SK-N-SH treated with all-trans-retinoic acid at 6 μM for 48 hours (cell line): ENCODE results near the gene CCDC158.

Source experiments
- ATAC-seq: fragments of 200-7000 bp; cut with Tn5 transposase; 3 replicates; pipeline ENCODE4 v1.9.1; 2020; ENCODE audit warnings: mild to moderate bottlenecking, moderate library complexity
- ARNTL ChIP-seq: fragments of 450-650 bp; formaldehyde crosslinking; IDR thresholded peaks from 2 replicates; pipeline ENCODE4 v1.5.0; 2020; ENCODE audit warnings: low read depth, mild to moderate bottlenecking, moderate library complexity, borderline replicate concordance
- BACH2 ChIP-seq: fragments of 250-450 bp; sonication (Bioruptor Pico); IDR thresholded peaks from 2 replicates; pipeline ENCODE4 v1.9.0; 2021; ENCODE audit warnings: mild to moderate bottlenecking, borderline replicate concordance
- CSDC2 ChIP-seq: fragments of 250-450 bp; sonication (Bioruptor Pico); IDR thresholded peaks from 2 replicates; pipeline ENCODE4 v1.5.0; 2020; ENCODE audit warnings: mild to moderate bottlenecking, moderate library complexity
- GLIS3 ChIP-seq: fragments of 250-450 bp; sonication (Bioruptor Pico); IDR thresholded peaks from 2 replicates; pipeline ENCODE4 v1.5.0; 2020; ENCODE audit warnings: mild to moderate bottlenecking, moderate library complexity
- ISL1 ChIP-seq: fragments of 250-450 bp; sonication (Bioruptor Pico); IDR thresholded peaks from 2 replicates; pipeline ENCODE4 v2.1.2; 2022; ENCODE audit warnings: mild to moderate bottlenecking, moderate library complexity
- RARB ChIP-seq: fragments of 250-450 bp; sonication (Bioruptor Pico); IDR thresholded peaks from 2 replicates; pipeline ENCODE4 v1.8.0; 2021; ENCODE audit warnings: mild to moderate bottlenecking, moderate library complexity
- TCF4 ChIP-seq: fragments of 250-450 bp; sonication (Bioruptor Pico); IDR thresholded peaks from 2 replicates; pipeline ENCODE4 v1.8.0; 2021; ENCODE audit warnings: mild to moderate bottlenecking, moderate library complexity, borderline replicate concordance
- TOX ChIP-seq: fragments of 250-450 bp; sonication (Bioruptor Pico); IDR thresholded peaks from 2 replicates; pipeline ENCODE4 v1.8.0; 2021; ENCODE audit warnings: mild to moderate bottlenecking, moderate library complexity, borderline replicate concordance
- TSHZ2 ChIP-seq: fragments of 250-450 bp; sonication (Bioruptor Pico); IDR thresholded peaks from 2 replicates; pipeline ENCODE4 v1.5.0; 2020; ENCODE audit warnings: mild to moderate bottlenecking, moderate library complexity
- ZC3H10 ChIP-seq: fragments of 250-450 bp; sonication (Bioruptor Pico); IDR thresholded peaks from 2 replicates; pipeline ENCODE4 v1.5.1; 2021; ENCODE audit warnings: mild to moderate bottlenecking, moderate library complexity
- ZFP3 ChIP-seq: fragments of 250-450 bp; sonication (Bioruptor Pico); IDR thresholded peaks from 2 replicates; pipeline ENCODE4 v1.5.0; 2020; ENCODE audit warnings: mild to moderate bottlenecking, moderate library complexity
- ZFP30 ChIP-seq: fragments of 450-650 bp; formaldehyde crosslinking; IDR thresholded peaks from 2 replicates; pipeline ENCODE4 v1.5.0; 2022; ENCODE audit warnings: mild to moderate bottlenecking, moderate library complexity
- ZNF565 ChIP-seq: fragments of 450-650 bp; formaldehyde crosslinking; conservative IDR thresholded peaks from 2 replicates; pipeline ENCODE4 v1.5.0; 2020; ENCODE audit warnings: low read depth, mild to moderate bottlenecking, moderate library complexity
- ZNF70 ChIP-seq: fragments of 450-650 bp; formaldehyde crosslinking; IDR thresholded peaks from 2 replicates; pipeline ENCODE4 v1.5.0; 2020; ENCODE audit warnings: mild to moderate bottlenecking, moderate library complexity
- TF ChIP-seq, protein P1 (sequence below): fragments of 250-450 bp; sonication (Bioruptor Pico); IDR thresholded peaks from 2 replicates; pipeline ENCODE4 v1.5.1; 2021; ENCODE audit warnings: mild to moderate bottlenecking, moderate library complexity
- TF ChIP-seq, protein P2 (sequence below): fragments of 250-450 bp; sonication (Bioruptor Pico); IDR thresholded peaks from 2 replicates; pipeline ENCODE4 v1.8.0; 2020; ENCODE audit warnings: mild to moderate bottlenecking, moderate library complexity, borderline replicate concordance
- TF ChIP-seq, protein P3 (sequence below): fragments of 250-450 bp; sonication (Bioruptor Pico); IDR thresholded peaks from 2 replicates; pipeline ENCODE4 v1.8.0; 2021; ENCODE audit warnings: low read depth, mild to moderate bottlenecking, moderate library complexity, borderline replicate concordance
- TF ChIP-seq, protein P4 (sequence below): fragments of 250-450 bp; sonication (Bioruptor Pico); IDR thresholded peaks from 2 replicates; pipeline ENCODE4 v1.5.1; 2020; ENCODE audit warnings: low read depth, mild to moderate bottlenecking, moderate library complexity

Gene CCDC158

GRCh38 chr4:76439491-76439890 is 18.6 kb upstream of the CCDC158 start:
- no peak for ATAC-seq
- TF ChIP-seq ZNF70 (CRISPR knock-in tag) = no peak
- no peak for TF ChIP-seq RARB (CRISPR knock-in tag)
- TF ChIP-seq ZFP3 = no peak
- no peak for TF ChIP-seq ZC3H10 (CRISPR knock-in tag)
- TF ChIP-seq, protein P1, sequence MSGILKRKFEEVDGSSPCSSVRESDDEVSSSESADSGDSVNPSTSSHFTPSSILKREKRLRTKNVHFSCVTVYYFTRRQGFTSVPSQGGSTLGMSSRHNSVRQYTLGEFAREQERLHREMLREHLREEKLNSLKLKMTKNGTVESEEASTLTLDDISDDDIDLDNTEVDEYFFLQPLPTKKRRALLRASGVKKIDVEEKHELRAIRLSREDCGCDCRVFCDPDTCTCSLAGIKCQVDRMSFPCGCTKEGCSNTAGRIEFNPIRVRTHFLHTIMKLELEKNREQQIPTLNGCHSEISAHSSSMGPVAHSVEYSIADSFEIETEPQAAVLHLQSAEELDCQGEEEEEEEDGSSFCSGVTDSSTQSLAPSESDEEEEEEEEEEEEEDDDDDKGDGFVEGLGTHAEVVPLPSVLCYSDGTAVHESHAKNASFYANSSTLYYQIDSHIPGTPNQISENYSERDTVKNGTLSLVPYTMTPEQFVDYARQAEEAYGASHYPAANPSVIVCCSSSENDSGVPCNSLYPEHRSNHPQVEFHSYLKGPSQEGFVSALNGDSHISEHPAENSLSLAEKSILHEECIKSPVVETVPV (CRISPR knock-in tag) = no peak
- no peak for TF ChIP-seq ISL1 (CRISPR knock-in tag)
- TF ChIP-seq GLIS3 = no peak
- TF ChIP-seq CSDC2 = no peak
- TF ChIP-seq ZNF565 = no peak
- TF ChIP-seq ARNTL (CRISPR knock-in tag) = no peak
- TF ChIP-seq, protein P2, sequence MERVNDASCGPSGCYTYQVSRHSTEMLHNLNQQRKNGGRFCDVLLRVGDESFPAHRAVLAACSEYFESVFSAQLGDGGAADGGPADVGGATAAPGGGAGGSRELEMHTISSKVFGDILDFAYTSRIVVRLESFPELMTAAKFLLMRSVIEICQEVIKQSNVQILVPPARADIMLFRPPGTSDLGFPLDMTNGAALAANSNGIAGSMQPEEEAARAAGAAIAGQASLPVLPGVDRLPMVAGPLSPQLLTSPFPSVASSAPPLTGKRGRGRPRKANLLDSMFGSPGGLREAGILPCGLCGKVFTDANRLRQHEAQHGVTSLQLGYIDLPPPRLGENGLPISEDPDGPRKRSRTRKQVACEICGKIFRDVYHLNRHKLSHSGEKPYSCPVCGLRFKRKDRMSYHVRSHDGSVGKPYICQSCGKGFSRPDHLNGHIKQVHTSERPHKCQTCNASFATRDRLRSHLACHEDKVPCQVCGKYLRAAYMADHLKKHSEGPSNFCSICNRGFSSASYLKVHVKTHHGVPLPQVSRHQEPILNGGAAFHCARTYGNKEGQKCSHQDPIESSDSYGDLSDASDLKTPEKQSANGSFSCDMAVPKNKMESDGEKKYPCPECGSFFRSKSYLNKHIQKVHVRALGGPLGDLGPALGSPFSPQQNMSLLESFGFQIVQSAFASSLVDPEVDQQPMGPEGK = no peak
- TF ChIP-seq ZFP30 (CRISPR knock-in tag) = no peak
- TF ChIP-seq TOX = no peak

DNA sequence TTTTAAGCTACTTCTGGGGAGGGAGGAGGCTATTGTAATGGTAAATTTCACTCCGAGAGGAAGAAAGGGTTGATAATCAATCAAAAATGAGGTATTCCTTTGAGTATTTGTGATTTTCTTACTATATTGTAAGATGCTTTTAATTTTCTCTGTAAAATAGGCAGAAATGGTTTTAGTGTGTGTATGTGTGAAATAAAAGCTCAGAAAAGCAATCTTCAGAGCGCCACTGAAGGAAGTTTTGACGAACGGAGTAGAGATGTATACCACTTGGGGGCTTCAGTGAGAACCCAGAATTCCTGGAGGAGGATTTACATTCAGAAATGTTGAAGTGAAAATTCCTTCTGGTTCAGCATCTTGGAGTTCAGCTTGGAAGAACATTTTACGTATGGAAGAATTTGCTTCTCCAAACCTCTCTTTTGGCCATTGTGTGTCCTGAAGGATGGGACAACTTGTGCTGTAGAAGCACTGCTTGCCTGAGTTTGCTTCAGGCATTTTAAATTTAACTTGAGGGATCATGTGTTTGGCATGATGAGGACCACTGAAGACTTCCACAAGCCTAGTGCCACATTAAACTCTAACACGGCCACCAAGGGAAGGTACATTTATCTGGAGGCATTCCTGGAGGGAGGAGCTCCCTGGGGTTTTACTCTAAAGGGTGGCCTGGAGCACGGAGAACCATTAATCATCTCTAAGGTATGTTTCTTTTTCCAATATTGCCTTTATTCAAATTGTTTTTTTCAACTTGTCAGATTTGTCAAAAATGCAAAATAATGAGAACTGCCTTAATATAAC is 14.8 kb upstream of the CCDC158 start:
- ATAC-seq = no peak
- TF ChIP-seq RARB (CRISPR knock-in tag) = no peak
- TF ChIP-seq, protein P3, sequence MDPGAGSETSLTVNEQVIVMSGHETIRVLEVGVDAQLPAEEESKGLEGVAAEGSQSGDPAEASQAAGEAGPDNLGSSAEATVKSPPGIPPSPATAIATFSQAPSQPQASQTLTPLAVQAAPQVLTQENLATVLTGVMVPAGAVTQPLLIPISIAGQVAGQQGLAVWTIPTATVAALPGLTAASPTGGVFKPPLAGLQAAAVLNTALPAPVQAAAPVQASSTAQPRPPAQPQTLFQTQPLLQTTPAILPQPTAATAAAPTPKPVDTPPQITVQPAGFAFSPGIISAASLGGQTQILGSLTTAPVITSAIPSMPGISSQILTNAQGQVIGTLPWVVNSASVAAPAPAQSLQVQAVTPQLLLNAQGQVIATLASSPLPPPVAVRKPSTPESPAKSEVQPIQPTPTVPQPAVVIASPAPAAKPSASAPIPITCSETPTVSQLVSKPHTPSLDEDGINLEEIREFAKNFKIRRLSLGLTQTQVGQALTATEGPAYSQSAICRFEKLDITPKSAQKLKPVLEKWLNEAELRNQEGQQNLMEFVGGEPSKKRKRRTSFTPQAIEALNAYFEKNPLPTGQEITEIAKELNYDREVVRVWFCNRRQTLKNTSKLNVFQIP = no peak
- no peak for TF ChIP-seq ZNF565
- no peak for TF ChIP-seq ZNF70 (CRISPR knock-in tag)
- TF ChIP-seq ZC3H10 (CRISPR knock-in tag) = no peak
- TF ChIP-seq, protein P4, sequence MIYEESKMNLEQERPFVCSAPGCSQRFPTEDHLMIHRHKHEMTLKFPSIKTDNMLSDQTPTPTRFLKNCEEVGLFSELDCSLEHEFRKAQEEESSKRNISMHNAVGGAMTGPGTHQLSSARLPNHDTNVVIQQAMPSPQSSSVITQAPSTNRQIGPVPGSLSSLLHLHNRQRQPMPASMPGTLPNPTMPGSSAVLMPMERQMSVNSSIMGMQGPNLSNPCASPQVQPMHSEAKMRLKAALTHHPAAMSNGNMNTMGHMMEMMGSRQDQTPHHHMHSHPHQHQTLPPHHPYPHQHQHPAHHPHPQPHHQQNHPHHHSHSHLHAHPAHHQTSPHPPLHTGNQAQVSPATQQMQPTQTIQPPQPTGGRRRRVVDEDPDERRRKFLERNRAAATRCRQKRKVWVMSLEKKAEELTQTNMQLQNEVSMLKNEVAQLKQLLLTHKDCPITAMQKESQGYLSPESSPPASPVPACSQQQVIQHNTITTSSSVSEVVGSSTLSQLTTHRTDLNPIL (CRISPR knock-in tag) = no peak
- TF ChIP-seq BACH2 (CRISPR knock-in tag) = no peak
- TF ChIP-seq TSHZ2 = no peak
- no peak for TF ChIP-seq ISL1 (CRISPR knock-in tag)
- no peak for TF ChIP-seq ZFP30 (CRISPR knock-in tag)
- TF ChIP-seq, protein P1 (CRISPR knock-in tag) = no peak
- no peak for TF ChIP-seq ARNTL (CRISPR knock-in tag)
- TF ChIP-seq, all 23 proteins: peak for 0

DNA sequence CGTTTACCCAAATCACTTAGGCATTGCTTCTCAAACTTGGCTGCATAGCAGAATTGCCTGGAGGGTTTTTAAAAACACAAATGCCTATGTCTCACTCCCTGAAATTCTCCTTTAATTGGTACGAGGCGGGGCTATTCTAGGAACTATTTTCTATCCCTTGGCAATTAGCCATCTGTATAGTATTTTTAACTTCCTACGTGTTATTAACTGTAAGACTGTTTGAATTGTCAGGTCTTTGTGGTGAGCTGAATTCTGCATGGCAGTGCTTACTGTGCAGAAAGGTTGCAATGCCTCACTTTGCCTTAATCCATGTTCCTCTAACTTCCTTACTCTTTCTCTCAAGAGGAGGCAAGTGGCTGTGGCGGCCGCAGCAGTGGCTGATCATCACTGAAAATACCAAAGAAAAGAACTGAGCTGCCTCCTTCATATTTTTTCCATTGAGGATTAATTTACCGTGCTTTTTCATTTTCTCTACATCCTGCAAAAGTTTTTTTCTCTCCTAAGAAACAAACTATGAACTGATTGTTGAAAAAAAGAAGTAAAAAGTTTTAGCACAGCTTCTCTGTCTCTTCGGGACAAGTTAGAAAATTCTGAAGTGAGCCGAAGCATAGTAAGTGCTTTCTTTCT is 14.1 kb upstream of the CCDC158 start, which contains the start of gene SHROOM3:
TSS of gene SHROOM3 (plus strand) at position 329 of the 627 bp plus-strand sequence. CDS start 824 bp downstream, outside the sequence.
- ATAC-seq = no peak
- no peak for TF ChIP-seq TCF4 (CRISPR knock-in tag)
- TF ChIP-seq, all 23 proteins: peak for 0
